NK-92 treated with Interleukin-12 subunit alpha and Interleukin-12 subunit beta, amount 100 ng/mL, for 24 hours (cell line): ENCODE measurements around the gene MRPS34.

Experiments used
- DNase-seq: peaks from one replicate; lab custom pipeline; 2025; lab: John Stamatoyannopoulos, UW

Gene MRPS34

GRCh38 chr16:1727651-1728624, 45.0 kb downstream of the MRPS34 start:
- DNase-seq, result no peak

DNA sequence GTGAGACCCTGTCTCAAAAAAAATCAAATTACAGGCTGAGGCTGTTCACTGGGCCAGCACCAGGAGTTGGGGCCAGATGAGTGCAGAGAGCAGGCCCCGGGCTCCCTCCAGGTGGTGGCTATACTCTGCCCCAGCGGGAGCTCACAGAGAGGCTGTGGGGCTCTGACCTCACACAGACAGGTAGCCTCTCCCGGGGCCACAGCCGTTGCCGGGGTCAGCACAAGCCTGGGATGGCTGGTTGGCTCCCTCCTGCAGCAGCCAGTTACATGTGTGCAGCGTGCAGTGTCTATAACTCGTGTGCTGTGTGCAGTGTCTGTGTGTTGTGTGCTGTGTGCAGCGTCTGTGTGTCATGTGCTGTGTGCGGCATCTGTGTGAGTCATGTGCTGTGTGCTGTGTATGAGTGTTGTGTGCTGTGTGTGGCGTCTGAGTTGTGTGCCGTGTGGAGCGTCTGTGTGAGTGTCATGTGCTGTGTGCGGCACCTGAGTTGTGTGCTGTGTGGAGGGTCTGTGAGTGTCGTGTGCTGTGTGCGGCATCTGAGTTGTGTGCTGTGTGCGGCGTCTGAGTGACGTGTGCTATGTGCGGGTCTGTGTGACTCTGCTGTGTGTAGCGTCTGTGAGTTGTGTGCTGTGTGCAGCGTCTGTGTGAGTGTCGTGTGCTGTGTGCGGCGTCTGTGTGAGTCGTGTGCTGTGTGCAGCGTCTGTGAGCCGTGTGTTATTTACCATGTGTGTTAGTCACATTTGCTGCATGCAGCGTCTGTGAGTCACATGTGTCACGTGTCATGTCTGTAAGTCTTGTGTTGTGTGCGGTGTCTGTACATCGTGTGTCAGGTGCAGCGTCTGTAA, 46.1 kb downstream of the MRPS34 start:
- no peak for DNase-seq

- DNase-seq, result no peak
Measured at GRCh38 chr16:1724491-1724890, 48.4 kb downstream of the MRPS34 start.

DNA sequence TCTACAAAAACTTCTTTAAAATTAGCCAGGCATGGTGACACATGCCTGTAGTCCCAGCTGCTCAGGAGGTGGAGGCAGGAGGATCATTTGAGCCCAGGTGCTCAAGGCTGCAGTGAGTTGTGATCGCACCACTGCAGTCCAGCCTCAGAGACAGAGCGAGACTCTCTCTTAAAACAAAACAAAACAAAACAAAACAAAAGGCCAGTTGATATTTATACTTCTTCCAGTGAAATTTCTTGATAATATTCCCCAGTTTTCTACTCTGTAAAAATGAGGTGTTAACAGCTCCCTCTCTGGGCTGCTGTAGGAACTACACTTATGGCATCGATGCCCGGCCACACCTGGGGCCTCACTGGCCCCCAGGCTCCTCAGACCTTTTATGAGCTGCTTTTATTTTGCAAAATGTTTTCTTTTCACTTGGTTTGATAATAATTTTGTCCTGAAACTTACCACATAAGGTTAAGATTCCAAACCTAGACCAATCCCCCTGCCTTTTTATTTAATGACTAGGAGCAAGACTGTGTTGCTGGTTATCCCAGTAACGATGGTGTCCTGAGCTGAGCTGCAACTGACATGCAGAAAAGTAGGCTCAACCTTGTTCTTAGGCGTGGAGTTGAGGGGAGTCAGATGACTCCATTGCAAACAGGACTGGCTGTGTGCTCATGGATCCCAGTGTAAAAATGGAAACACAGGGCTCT, 49.3 kb downstream of the MRPS34 start:
- DNase-seq, result no peak
